Measurements from ENCODE around the gene EDEM1. TPM values are rescaled to one million over a fixed set of nuclear protein-coding genes. Genes with fewer than 3 reads are reported as not detected.
"Not testable (repeated sequence)": the region's sequence is repeated elsewhere in the genome, so short reads cannot be mapped to it uniquely, and the experiment has no call there.

The EDEM1 gene
- total RNA-seq, 6 donors from 2014 or later, result 84.5 to 307 (median 146) TPM

- H3K4me3 ChIP-seq, result no peak overlapping the region
- H3K36me3 ChIP-seq, result no peaks in the 10 kb centered on the region
- H3K27ac ChIP-seq, result no peak overlapping the region
- DNase-seq (no peak), ATAC-seq (ENCODE audit: low FRiP score in 2 of 2) (no peak)
- no peaks in the 10 kb centered on the region for H3K27me3 ChIP-seq
- peaks cover 43 to 63% (median 55%) of the 10 kb centered on the region in 4 donors for H3K4me1 ChIP-seq
- TF ChIP-seq, protein P1, sequence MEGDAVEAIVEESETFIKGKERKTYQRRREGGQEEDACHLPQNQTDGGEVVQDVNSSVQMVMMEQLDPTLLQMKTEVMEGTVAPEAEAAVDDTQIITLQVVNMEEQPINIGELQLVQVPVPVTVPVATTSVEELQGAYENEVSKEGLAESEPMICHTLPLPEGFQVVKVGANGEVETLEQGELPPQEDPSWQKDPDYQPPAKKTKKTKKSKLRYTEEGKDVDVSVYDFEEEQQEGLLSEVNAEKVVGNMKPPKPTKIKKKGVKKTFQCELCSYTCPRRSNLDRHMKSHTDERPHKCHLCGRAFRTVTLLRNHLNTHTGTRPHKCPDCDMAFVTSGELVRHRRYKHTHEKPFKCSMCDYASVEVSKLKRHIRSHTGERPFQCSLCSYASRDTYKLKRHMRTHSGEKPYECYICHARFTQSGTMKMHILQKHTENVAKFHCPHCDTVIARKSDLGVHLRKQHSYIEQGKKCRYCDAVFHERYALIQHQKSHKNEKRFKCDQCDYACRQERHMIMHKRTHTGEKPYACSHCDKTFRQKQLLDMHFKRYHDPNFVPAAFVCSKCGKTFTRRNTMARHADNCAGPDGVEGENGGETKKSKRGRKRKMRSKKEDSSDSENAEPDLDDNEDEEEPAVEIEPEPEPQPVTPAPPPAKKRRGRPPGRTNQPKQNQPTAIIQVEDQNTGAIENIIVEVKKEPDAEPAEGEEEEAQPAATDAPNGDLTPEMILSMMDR (IDR thresholded peaks at IDR 0.05), result no peak
- TF ChIP-seq POLR2AphosphoS5 (IDR thresholded peaks at IDR 0.05) (no peak), POLR2A (IDR thresholded peaks at IDR 0.05) (no peak), EP300 (IDR thresholded peaks at IDR 0.05) (no peak)
- H3K9me3 ChIP-seq, result no peaks in the 10 kb centered on the region
- WGBS, 2 donors, result 96 to 97% methylated on average over 4 of the region's 4 CpGs
Measured at GRCh38 chr3:5141760-5142159, 45.7 kb upstream of the EDEM1 start.

GRCh38 chr3:5143464-5143863 is 44.0 kb upstream of the EDEM1 start:
- Histone ChIP-seq H3K27ac (peak overlapping the region in 1 of 4 donors; percentile 52), H3K27me3 (no peaks in the 10 kb centered on the region), H3K36me3 (no peaks in the 10 kb centered on the region), H3K4me1 (peaks cover 34 to 52% (median 47%) of the 10 kb centered on the region in 4 donors), H3K9me3 (no peaks in the 10 kb centered on the region), H3K4me3 (no peak overlapping the region)
- no peak for DNase-seq
- 96 to 100% methylated on average over 4 of the region's 4 CpGs for WGBS, 2 donors
- ATAC-seq (ENCODE audit: low FRiP score in 2 of 2), result no peak
- no peak for TF ChIP-seq POLR2AphosphoS5 (IDR thresholded peaks at IDR 0.05)

- peaks cover 27 to 46% (median 37%) of the 10 kb centered on the region in 4 donors for H3K4me1 ChIP-seq
- peak overlapping the region in 3 of 4 donors; percentile 45 to 52 (median 49) for H3K27ac ChIP-seq
Measured at GRCh38 chr3:5144316-5144994, 43.1 kb upstream of the EDEM1 start.

DNA sequence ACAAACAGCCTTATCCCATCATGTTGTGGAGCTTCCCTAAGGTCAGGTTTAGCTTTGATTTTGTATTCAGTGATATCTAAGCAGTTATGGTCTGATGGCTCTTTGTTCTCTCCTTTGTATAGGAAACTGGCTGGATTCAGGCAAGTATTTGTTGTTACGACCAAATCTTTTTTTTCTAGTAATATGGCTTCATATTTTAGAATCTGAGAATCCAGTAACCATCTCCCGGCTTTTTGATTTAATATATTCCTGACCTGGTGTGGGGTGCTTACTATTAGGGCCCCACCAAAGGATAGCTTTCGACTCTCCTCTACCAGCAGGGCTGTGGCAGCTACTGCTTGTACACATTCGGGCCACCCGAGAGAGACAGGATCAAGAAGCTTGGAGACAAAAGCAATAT is 42.4 kb upstream of the EDEM1 start:
- Histone ChIP-seq H3K9me3 (no peaks in the 10 kb centered on the region), H3K27ac (peak overlapping the region in 3 of 4 donors; percentile 3 to 52 (median 45)), H3K27me3 (no peaks in the 10 kb centered on the region), H3K4me3 (no peak overlapping the region), H3K36me3 (no peaks in the 10 kb centered on the region), H3K4me1 (peaks cover 20 to 40% (median 30%) of the 10 kb centered on the region in 4 donors)
- WGBS, 2 donors, result 83% methylated on average over 5 of the region's 5 CpGs
- TF ChIP-seq POLR2AphosphoS5 (IDR thresholded peaks at IDR 0.05), result no peak
- TF ChIP-seq POLR2A (IDR thresholded peaks at IDR 0.05), result no peak
- TF ChIP-seq, protein P1 (IDR thresholded peaks at IDR 0.05), result no peak
- no peak for TF ChIP-seq EP300 (IDR thresholded peaks at IDR 0.05)
- ATAC-seq (ENCODE audit: low FRiP score in 2 of 2), result no peak
- DNase-seq, result no peak

More at GRCh38 chr3:5144316-5144994, 43.1 kb upstream of the EDEM1 start:
- peak in 1 of 2 donors; percentile 61 for ATAC-seq (ENCODE audit: low FRiP score in 2 of 2)
- H3K27me3 ChIP-seq, result no peaks in the 10 kb centered on the region
- no peaks in the 10 kb centered on the region for H3K36me3 ChIP-seq
- WGBS, 2 donors, result 69 to 73% methylated on average over 5 of the region's 5 CpGs
- no peak for DNase-seq
- TF ChIP-seq, protein P1 (IDR thresholded peaks at IDR 0.05), result no peak
- TF ChIP-seq EP300 (IDR thresholded peaks at IDR 0.05), result no peak
- TF ChIP-seq POLR2A (IDR thresholded peaks at IDR 0.05), result no peak
- TF ChIP-seq POLR2AphosphoS5 (IDR thresholded peaks at IDR 0.05), result no peak
- no peaks in the 10 kb centered on the region for H3K9me3 ChIP-seq
- no peak overlapping the region for H3K4me3 ChIP-seq

- H3K4me3 ChIP-seq; H3K27ac ChIP-seq; H3K27me3 ChIP-seq; H3K9me3 ChIP-seq; ATAC-seq (ENCODE audit: low FRiP score in 2 of 2); DNase-seq; H3K36me3 ChIP-seq: not testable (repeated sequence)
- H3K4me1 ChIP-seq, result peaks cover 16 to 32% (median 23%) of the 10 kb centered on the region in 4 donors
- 98 to 100% methylated on average over 5 of the region's 5 CpGs for WGBS, 2 donors
Measured at GRCh38 chr3:5147152-5147551, 40.4 kb upstream of the EDEM1 start.
